Rectal smooth muscle tissue (tissue), 1 donor: ENCODE data around the gene FAM229B.

ENCODE experiments used
- H3K27ac ChIP-seq: one replicate; pipeline ENCODE4 v1.7.0; 2013; ENCODE audit warnings: low read depth, low read length, inconsistent platforms
- H3K27me3 ChIP-seq: one replicate; pipeline ENCODE4 v1.7.0; 2013; ENCODE audit warnings: low read length; ENCODE audit not compliant: control insufficient read depth, insufficient read depth
- H3K36me3 ChIP-seq: one replicate; pipeline ENCODE4 v1.7.0; 2013; ENCODE audit warnings: low read length; ENCODE audit not compliant: control insufficient read depth, insufficient read depth
- H3K4me1 ChIP-seq: one replicate; pipeline ENCODE4 v1.7.0; 2013; ENCODE audit warnings: low read length; ENCODE audit not compliant: control insufficient read depth, insufficient read depth
- H3K4me3 ChIP-seq: one replicate; pipeline ENCODE4 v1.7.0; 2013; ENCODE audit warnings: low read length
- H3K9ac ChIP-seq: one replicate; pipeline ENCODE4 v1.7.0; 2013; ENCODE audit warnings: low read length

Gene FAM229B

GRCh38 chr6:112118034-112118433 lies 30.6 kb downstream of the FAM229B start:
- no peak overlapping the region for H3K9ac ChIP-seq
- no peaks in the 10 kb centered on the region for H3K27me3 ChIP-seq
- peaks cover 11% of the 10 kb centered on the region for H3K36me3 ChIP-seq
- no peak overlapping the region for H3K4me3 ChIP-seq
- peaks cover 2% of the 10 kb centered on the region for H3K4me1 ChIP-seq
- no peak overlapping the region for H3K27ac ChIP-seq

- no peak overlapping the region for H3K27ac ChIP-seq
- peaks cover 11% of the 10 kb centered on the region for H3K36me3 ChIP-seq
- H3K27me3 ChIP-seq = no peaks in the 10 kb centered on the region
- H3K4me1 ChIP-seq = no peaks in the 10 kb centered on the region
- no peak overlapping the region for H3K4me3 ChIP-seq
- H3K9ac ChIP-seq = no peak overlapping the region
These were observed 35.4 kb downstream of the FAM229B start for GRCh38 chr6:112122756-112123155.

- no peaks in the 10 kb centered on the region for H3K4me1 ChIP-seq
- no peak overlapping the region for H3K9ac ChIP-seq
- H3K27ac ChIP-seq = no peak overlapping the region
- H3K4me3 ChIP-seq = no peak overlapping the region
- H3K36me3 ChIP-seq = peaks cover 22% of the 10 kb centered on the region
- no peaks in the 10 kb centered on the region for H3K27me3 ChIP-seq
These were observed 36.6 kb downstream of the FAM229B start for GRCh38 chr6:112123982-112124381.

GRCh38 chr6:112128208-112128607 lies 40.8 kb downstream of the FAM229B start:
- Histone ChIP-seq H3K9ac (no peak overlapping the region), H3K27ac (no peak overlapping the region), H3K4me1 (no peaks in the 10 kb centered on the region), H3K27me3 (no peaks in the 10 kb centered on the region), H3K36me3 (peaks cover 26% of the 10 kb centered on the region), H3K4me3 (no peak overlapping the region)

GRCh38 chr6:112130878-112131277 lies 43.5 kb downstream of the FAM229B start:
- no peak overlapping the region for H3K4me3 ChIP-seq
- peaks cover 31% of the 10 kb centered on the region for H3K36me3 ChIP-seq

GRCh38 chr6:112139052-112139451 lies 51.7 kb downstream of the FAM229B start:
- Histone ChIP-seq H3K36me3 (peaks cover 32% of the 10 kb centered on the region), H3K4me3 (no peak overlapping the region), H3K27ac (no peak overlapping the region), H3K4me1 (no peaks in the 10 kb centered on the region), H3K9ac (no peak overlapping the region), H3K27me3 (no peaks in the 10 kb centered on the region)

More at GRCh38 chr6:112130878-112131277, 43.5 kb downstream of the FAM229B start:
- Histone ChIP-seq H3K27me3 (no peaks in the 10 kb centered on the region), H3K4me1 (no peaks in the 10 kb centered on the region), H3K9ac (no peak overlapping the region), H3K27ac (no peak overlapping the region)

DNA sequence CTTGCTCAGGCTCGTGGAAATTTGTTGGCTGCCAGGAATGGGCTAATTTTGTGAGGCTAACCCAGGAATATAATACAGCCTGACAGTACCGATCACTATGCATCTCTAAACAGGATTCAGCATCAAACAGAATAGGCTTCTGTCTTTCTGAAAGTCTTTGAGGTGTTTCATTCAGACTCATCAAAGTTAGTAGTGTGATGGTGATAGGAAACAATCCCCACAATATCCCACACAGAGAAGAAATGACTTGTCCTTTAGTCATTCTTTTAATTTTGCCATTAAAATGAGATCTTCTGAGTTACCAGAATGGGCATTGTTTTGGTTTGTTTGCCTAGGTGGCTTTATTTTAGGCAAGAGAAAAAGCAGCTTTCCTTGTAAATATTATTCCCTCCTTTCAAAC lies 54.3 kb downstream of the FAM229B start:
- Histone ChIP-seq H3K36me3 (peaks cover 25% of the 10 kb centered on the region), H3K4me3 (no peak overlapping the region), H3K27ac (no peak overlapping the region), H3K4me1 (no peaks in the 10 kb centered on the region), H3K27me3 (no peaks in the 10 kb centered on the region), H3K9ac (no peak overlapping the region)

GRCh38 chr6:112144145-112144926 lies 56.9 kb downstream of the FAM229B start:
- no peak overlapping the region for H3K9ac ChIP-seq
- H3K36me3 ChIP-seq = peaks cover 19% of the 10 kb centered on the region
- no peaks in the 10 kb centered on the region for H3K4me1 ChIP-seq
- no peak overlapping the region for H3K4me3 ChIP-seq
- no peaks in the 10 kb centered on the region for H3K27me3 ChIP-seq
- no peak overlapping the region for H3K27ac ChIP-seq

GRCh38 chr6:112145080-112145573 lies 57.7 kb downstream of the FAM229B start:
- Histone ChIP-seq H3K27me3 (no peaks in the 10 kb centered on the region), H3K36me3 (peaks cover 16% of the 10 kb centered on the region), H3K27ac (peak overlapping the region; percentile 44), H3K9ac (no peak overlapping the region), H3K4me1 (peaks cover 6% of the 10 kb centered on the region), H3K4me3 (no peak overlapping the region)

DNA sequence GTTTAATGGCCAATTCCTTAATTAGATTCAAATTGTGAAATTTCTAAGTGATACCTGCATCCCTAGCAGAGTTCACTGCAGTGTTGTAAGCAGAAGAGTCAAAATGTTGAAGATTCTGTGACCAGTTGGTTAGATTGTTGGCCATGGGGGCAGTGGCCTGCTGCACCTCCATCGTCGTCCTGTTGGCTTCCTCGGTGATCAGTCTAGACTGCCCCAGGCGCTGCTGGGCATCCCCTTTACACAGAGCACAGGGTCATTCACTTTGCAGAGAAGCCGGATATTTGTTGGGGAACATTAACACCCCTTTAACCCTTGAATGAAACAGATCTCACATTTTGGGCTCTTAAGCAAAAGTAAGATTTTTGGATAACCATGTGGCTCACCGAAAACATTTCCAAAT lies 60.7 kb downstream of the FAM229B start:
- H3K27ac ChIP-seq = peak overlapping the region; percentile 27
- H3K36me3 ChIP-seq = peaks cover 6% of the 10 kb centered on the region

GRCh38 chr6:112149236-112149635 lies 61.8 kb downstream of the FAM229B start:
- peak overlapping the region; percentile 81 for H3K27ac ChIP-seq
- H3K4me3 ChIP-seq = no peak overlapping the region
- peaks cover 6% of the 10 kb centered on the region for H3K36me3 ChIP-seq
- no peaks in the 10 kb centered on the region for H3K27me3 ChIP-seq
- H3K4me1 ChIP-seq = peaks cover 15% of the 10 kb centered on the region
- H3K9ac ChIP-seq = no peak overlapping the region

More for the DNA sequence above, 60.7 kb downstream of the FAM229B start:
- no peaks in the 10 kb centered on the region for H3K27me3 ChIP-seq
- H3K4me3 ChIP-seq = no peak overlapping the region
- H3K9ac ChIP-seq = no peak overlapping the region
- peaks cover 15% of the 10 kb centered on the region for H3K4me1 ChIP-seq

DNA sequence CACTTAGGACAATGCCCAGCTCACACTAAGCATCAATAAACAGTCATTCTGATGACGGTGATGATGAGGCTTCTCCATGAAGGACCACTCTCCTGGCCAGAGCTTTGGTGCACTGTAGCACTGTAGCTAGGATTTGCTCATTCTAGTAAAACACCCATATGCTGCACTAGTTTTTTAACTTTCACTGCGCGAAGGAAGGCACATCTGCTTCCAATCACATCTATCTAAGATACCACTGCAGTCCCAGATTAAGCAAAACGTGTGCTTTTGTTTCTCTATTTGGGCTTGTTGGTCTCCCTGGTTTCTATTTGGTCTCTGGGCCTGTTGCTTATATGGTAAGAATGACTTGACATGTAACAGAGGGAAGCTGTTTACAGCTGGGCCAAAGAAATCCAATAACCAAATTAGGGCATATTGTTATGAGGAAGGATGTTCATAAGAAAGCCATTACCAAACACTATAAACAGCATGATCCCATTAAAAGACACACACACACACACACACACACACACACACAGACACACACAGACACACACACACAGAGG lies 62.4 kb downstream of the FAM229B start:
- Histone ChIP-seq H3K27me3 (no peaks in the 10 kb centered on the region), H3K36me3 (peaks cover 6% of the 10 kb centered on the region), H3K4me3 (no peak overlapping the region), H3K27ac (peak overlapping the region; percentile 81), H3K9ac (no peak overlapping the region), H3K4me1 (peaks cover 15% of the 10 kb centered on the region)

DNA sequence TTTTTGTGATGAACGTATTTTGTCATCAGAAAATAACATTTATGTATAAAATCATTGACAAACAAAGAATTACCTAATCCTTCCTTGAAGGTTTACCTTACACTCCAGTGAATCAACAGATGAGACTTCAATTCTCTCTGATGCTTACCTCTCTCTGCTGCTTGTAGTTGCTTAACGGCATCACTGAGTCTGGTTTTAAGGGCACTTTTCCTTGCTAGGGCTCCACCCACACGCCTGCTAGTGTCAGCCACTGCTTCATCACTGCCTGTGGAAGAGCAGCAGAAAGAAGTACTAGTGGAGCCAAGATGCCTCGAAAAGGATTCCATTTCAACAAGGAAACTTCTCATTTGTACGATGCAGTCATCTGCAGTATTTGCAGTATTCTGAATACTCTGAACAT lies 63.0 kb downstream of the FAM229B start:
- no peak overlapping the region for H3K4me3 ChIP-seq
- no peak overlapping the region for H3K9ac ChIP-seq
- peaks cover 2% of the 10 kb centered on the region for H3K36me3 ChIP-seq
- peaks cover 15% of the 10 kb centered on the region for H3K4me1 ChIP-seq
- no peaks in the 10 kb centered on the region for H3K27me3 ChIP-seq
- peak overlapping the region; percentile 81 for H3K27ac ChIP-seq
